HG03103 (cell line): ENCODE data around the gene THSD7A.
A peak's percentile ranks its signal among the peaks of the same experiment; 100 is the strongest.

Source experiments
- ATAC-seq: cut with Tn5 transposase; IDR thresholded peaks from one replicate; pipeline ENCODE4 v1.9.1; 2021; ENCODE audit warnings: low read depth; ENCODE audit not compliant: unreplicated experiment

THSD7A gene

GRCh38 chr7:11343818-11344413 is 488.1 kb downstream of the THSD7A start:
- no peak for ATAC-seq

GRCh38 chr7:11343136-11343535 is 488.9 kb downstream of the THSD7A start:
- ATAC-seq: no peak

- ATAC-seq: no peak
Observed at GRCh38 chr7:11341285-11341944, 490.6 kb downstream of the THSD7A start.

- no peak for ATAC-seq
Observed at GRCh38 chr7:11336432-11336831, 495.6 kb downstream of the THSD7A start.

GRCh38 chr7:11335947-11336346 is 496.1 kb downstream of the THSD7A start:
- ATAC-seq: no peak

GRCh38 chr7:11332865-11333228 is 499.2 kb downstream of the THSD7A start:
- peak; percentile 16 for ATAC-seq

- peak; percentile 89 for ATAC-seq
Observed at GRCh38 chr7:11332186-11332864, 499.7 kb downstream of the THSD7A start.

GRCh38 chr7:11331128-11332102 is 500.6 kb downstream of the THSD7A start:
- ATAC-seq: no peak

GRCh38 chr7:11330717-11331116 is 501.3 kb downstream of the THSD7A start:
- no peak for ATAC-seq

- no peak for ATAC-seq
Observed at GRCh38 chr7:11330208-11330607, 501.8 kb downstream of the THSD7A start.

GRCh38 chr7:11329626-11330025 is 502.4 kb downstream of the THSD7A start:
- ATAC-seq: no peak

- ATAC-seq: no peak
Observed at GRCh38 chr7:11328309-11328708, 503.7 kb downstream of the THSD7A start.

GRCh38 chr7:11327633-11328032 is 504.4 kb downstream of the THSD7A start:
- no peak for ATAC-seq
